ENCODE data around the gene OXSR1. TPM values are rescaled to one million over a fixed set of nuclear protein-coding genes. Genes with fewer than 3 reads are reported as not detected.

The OXSR1 gene
- total and polyA plus RNA-seq, 2 of the 13 experiments (the other 11 are each of a cell fraction or from before 2014, with no cell fraction given): 27.4 to 32.6 TPM

- DNase-seq (ENCODE audit: low spot score) (no peak), FAIRE-seq (no peak), ATAC-seq (no peak)
- BruUV-seq (replicated peaks): no TSS peak
- Histone ChIP-seq H3K4me1 (ENCODE audit: insufficient read depth, low read length) (no peaks in the 10 kb centered on the region), H3K9me3 (ENCODE audit: low read length) (no peaks in the 10 kb centered on the region), H3K9ac (ENCODE audit: insufficient read depth, low read depth, low read length) (no peak overlapping the region), H3K36me3 (replicated peaks in 1 of 2; ENCODE audit: control insufficient read depth in 1 of 2, insufficient read depth in 2 of 2, low read length in 2 of 2) (peaks cover 1 to 12% of the 10 kb centered on the region in 2 experiments; a peak in 4 of 5 replicates), H2AFZ (ENCODE audit: low read length) (no peak overlapping the region), H4K20me1 (ENCODE audit: insufficient read depth, low read length) (peaks cover 4% of the 10 kb centered on the region; the same call in 1 of the 2 replicates), H3K27me3 (ENCODE audit: control insufficient read depth in 1 of 2, insufficient read depth in 2 of 2, low read length in 2 of 2) (no peaks in the 10 kb centered on the region; a peak in 1 of 5 replicates), H3K27ac (ENCODE audit: extremely low read length, insufficient read depth, low read length) (no peak overlapping the region), H3K79me2 (ENCODE audit: insufficient read depth, low read length) (peaks cover 13% of the 10 kb centered on the region), H3K4me2 (ENCODE audit: low read depth, low read length) (no peak overlapping the region), H3K4me3 (replicated peaks in 1 of 3; ENCODE audit: insufficient read depth in 1 of 3, low read depth in 2 of 3, low read length in 3 of 3) (no peak overlapping the region)
- TF ChIP-seq GATAD1 (CRISPR knock-in tag; IDR thresholded peaks at IDR 0.05): no peak
- TF ChIP-seq HMG20A (CRISPR knock-in tag; IDR thresholded peaks at IDR 0.05; ENCODE audit: borderline replicate concordance): no peak
- TF ChIP-seq ZFP1 (CRISPR knock-in tag; IDR thresholded peaks at IDR 0.05): no peak
- no peak for TF ChIP-seq ZNF629 (CRISPR knock-in tag; conservative IDR thresholded peaks at IDR 0.05)
- no peak for TF ChIP-seq ZNF740 (CRISPR knock-in tag; IDR thresholded peaks at IDR 0.05)
- TF ChIP-seq KAT2B (IDR thresholded peaks at IDR 0.05; ENCODE audit: borderline replicate concordance, low read depth, low read length): no peak
- TF ChIP-seq HOXA9 (CRISPR knock-in tag; IDR thresholded peaks at IDR 0.05; ENCODE audit: borderline replicate concordance): no peak
- TF ChIP-seq ZNF772 (CRISPR knock-in tag; IDR thresholded peaks at IDR 0.05): no peak
- TF ChIP-seq ZNF644 (CRISPR knock-in tag; IDR thresholded peaks at IDR 0.05; ENCODE audit: low read depth): no peak
- no peak for TF ChIP-seq ZSCAN21 (CRISPR knock-in tag; IDR thresholded peaks at IDR 0.05; ENCODE audit: borderline replicate concordance)
- no peak for TF ChIP-seq XRCC5 (optimal IDR thresholded peaks at IDR 0.05; ENCODE audit: low read length)
- TF ChIP-seq SAFB2 (CRISPR knock-in tag; IDR thresholded peaks at IDR 0.05; ENCODE audit: borderline replicate concordance, low read depth): no peak
- no peak for TF ChIP-seq AFF4 (CRISPR knock-in tag; IDR thresholded peaks at IDR 0.05)
- TF ChIP-seq NFIC (IDR thresholded peaks at IDR 0.05; ENCODE audit: low read length): no peak
- no peak for TF ChIP-seq MTF2 (CRISPR knock-in tag; IDR thresholded peaks at IDR 0.05; ENCODE audit: borderline replicate concordance)
- no peak for TF ChIP-seq ZNF562 (CRISPR knock-in tag; IDR thresholded peaks at IDR 0.05; ENCODE audit: borderline replicate concordance)
- no peak for TF ChIP-seq MXD1 (CRISPR knock-in tag; IDR thresholded peaks at IDR 0.05)
- TF ChIP-seq ZNF10 (CRISPR knock-in tag; IDR thresholded peaks at IDR 0.05; ENCODE audit: borderline replicate concordance, low read depth): no peak
- CTCF ChIA-PET (ENCODE audit: low intra/inter-chr PET ratio, low total read pairs): no interaction called here
- in situ Hi-C loops (cut with HindIII; ENCODE audit: extremely low pct_ligation_motif_present, low pct_unique_long_range_greater_than_20kb): no loop called here
- intact Hi-C loops (cut with micrococcal nuclease; ENCODE audit: unreplicated experiment): no loop called here
- POLR2A ChIA-PET: no interaction called here
- WGBS (ENCODE audit: low lambda C conversion rate): 91% methylated on average over 2 of the region's 2 CpGs
These were observed 49.2 kb downstream of the OXSR1 start for GRCh38 chr3:38214560-38214959.
